ENCODE measurements around the gene MAP1S.

The MAP1S gene

GRCh38 chr19:17735410-17735809 lies 16.1 kb downstream of the MAP1S start:
- DNase-seq (ENCODE audit: low spot score): no peak

DNA sequence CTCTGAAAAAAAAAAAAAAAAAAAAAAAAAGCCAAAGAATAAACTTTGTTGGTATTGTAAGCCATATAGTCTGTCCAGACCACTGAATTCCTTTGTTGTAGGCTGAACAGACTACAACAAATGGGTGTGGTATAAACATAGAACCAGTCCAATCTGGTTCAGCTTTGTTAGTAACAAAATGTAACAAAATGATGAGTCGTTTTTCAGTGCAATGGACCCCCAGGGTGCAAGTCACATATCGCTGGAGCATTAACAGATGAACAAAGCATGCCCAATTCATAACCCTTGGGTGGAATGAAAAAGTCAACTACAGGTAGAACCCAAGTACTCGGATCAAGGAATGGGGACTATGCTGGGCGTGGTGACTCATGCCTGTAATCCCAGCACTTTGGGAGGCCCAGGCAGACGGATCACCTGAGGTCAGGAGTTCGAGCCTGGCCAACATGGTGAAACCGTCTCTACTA lies 18.4 kb downstream of the MAP1S start:
- DNase-seq (ENCODE audit: low spot score): no peak

DNA sequence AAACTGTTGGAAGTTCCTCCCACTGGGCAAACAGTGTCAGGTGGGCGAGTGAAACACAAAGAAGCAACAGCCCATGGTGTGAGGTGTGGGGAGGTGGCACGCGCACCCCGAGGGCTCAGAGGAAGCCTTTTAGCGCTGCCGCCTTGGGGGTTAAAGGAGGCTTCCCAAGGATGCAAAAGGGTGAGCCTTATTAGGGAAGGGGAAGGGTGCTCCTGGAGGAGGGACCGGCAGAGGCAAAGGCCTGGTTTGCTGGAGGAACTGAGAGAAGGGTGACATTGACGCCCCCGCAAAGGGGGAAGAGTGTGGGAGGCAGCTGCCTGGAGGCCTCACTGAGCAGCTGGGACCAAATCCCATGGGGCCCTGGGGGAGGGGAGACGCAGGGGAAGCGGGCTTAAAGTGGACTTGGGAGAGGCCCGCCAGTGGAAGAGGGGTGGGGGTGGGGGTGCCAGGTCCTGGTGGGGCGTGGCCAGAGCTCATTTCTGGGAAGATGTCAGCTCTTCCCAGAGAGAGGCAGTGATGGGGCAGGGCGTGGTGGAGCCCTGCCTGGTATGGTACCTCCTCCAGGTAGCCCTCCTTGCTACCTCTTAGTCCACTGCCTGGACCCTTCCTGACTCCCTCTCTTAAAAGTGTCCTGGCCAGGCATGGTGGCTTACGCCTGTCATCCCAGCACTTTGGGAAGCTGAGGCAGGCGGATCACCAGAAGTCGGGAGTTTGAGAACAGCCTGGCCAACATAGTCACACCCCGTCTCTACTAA lies 20.0 kb downstream of the MAP1S start:
- no peak for DNase-seq (ENCODE audit: low spot score)

DNA sequence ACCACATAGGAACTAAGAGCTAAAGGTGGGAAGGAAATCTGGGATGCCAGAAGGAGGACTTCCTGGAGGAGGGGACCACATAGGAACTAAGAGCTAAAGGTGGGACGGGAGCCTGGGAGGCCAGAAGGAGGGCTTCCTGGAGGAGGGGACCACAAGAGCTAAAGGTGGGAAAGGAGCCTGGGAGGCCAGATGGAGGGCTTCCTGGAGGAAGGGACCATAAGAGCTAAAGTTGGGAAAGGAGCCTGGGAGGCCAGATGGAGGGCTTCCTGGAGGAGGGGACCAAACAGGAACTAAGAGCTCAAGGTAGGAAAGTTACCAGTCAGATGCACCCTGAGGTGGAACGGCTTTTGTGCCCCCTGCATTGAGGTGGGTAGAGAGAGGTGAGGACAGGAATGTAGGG lies 22.2 kb downstream of the MAP1S start:
- DNase-seq (ENCODE audit: low spot score): no peak

DNA sequence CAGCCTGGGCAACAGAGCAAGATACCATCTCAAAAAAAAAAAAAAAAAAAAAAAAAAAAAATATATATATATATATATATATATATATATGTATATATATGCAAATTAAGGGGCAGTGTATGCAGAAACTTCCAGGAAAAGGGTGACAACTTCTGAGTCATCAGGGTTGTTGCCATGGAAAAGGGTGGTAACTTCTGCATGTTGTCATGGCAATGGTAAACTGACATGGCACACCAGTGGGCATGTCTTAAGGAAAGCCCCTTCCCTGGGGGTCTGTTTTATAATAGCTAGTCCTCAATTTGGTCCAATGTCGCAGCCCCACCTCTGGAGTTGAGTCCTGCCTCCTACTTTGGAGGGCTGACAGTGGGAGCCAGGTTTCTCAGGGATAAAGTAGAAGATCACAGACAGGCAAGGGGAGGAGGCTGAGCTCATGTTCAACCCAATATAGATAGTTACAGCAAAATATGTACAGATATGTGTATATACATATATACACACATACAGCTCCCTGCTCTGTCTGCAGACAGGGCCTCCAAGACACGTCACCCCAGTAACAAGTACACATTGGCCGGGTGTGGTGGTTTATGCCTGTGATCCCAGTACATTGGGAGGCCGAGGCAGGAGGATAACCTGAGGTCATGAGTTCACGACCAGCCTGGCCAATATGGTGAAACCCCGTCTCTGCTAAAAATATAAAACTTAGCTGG lies 24.7 kb downstream of the MAP1S start:
- DNase-seq (ENCODE audit: low spot score): no peak

- DNase-seq (ENCODE audit: low spot score): peak; percentile 96
These were observed 28.2 kb downstream of the MAP1S start for GRCh38 chr19:17747205-17748098.

GRCh38 chr19:17748884-17749638 lies 29.8 kb downstream of the MAP1S start:
- DNase-seq (ENCODE audit: low spot score): no peak

- DNase-seq (ENCODE audit: low spot score): no peak
These were observed 30.6 kb downstream of the MAP1S start for GRCh38 chr19:17749912-17750317.

GRCh38 chr19:17751103-17751911 lies 32.0 kb downstream of the MAP1S start, which contains the start of gene FCHO1:
Gene FCHO1, plus strand, starts transcription at chr19:17751477. Its CDS starts 3,688 bp downstream, at chr19:17755165.
- no peak for DNase-seq (ENCODE audit: low spot score)

GRCh38 chr19:17751912-17752273 lies 32.6 kb downstream of the MAP1S start:
- no peak for DNase-seq (ENCODE audit: low spot score)

DNA sequence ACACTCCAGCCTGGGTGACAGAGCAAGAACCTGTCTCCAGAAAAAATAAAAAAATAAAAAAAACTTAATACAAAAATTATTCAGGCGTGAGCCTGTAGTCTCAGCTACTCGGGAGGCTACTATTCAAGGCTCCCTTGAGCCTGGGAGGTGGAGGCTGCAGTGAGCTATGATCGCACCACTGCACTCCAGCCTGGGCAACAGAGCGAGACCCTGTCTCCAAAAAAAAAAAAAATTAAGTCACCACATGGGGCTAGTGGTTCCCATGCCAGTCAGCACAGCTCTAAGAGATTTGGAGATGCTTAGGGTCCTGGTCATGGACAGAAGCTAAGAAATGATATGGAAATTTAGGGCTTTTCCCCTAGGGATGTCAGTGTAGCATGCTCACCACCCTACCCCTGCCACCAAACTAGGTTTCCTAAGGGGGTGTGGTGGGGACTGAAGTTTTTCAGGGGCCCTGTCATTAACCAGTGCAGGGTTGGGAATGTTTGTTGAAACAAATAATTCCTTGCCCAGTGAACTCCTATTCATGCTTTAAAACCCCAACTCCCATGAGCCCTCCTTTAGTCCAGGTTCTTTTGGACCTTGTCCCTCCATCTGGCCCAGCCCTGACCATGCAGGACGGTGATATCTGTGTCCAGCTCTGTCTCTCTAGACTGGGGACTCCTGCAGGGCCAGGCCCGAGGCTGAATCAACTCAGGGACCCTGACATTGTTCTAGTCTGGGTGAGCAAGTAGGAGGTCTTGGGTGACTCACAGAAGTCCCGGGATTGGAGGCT lies 33.8 kb downstream of the MAP1S start:
- DNase-seq (ENCODE audit: low spot score): no peak

GRCh38 chr19:17753976-17754375 lies 34.7 kb downstream of the MAP1S start:
- DNase-seq (ENCODE audit: low spot score): no peak

DNA sequence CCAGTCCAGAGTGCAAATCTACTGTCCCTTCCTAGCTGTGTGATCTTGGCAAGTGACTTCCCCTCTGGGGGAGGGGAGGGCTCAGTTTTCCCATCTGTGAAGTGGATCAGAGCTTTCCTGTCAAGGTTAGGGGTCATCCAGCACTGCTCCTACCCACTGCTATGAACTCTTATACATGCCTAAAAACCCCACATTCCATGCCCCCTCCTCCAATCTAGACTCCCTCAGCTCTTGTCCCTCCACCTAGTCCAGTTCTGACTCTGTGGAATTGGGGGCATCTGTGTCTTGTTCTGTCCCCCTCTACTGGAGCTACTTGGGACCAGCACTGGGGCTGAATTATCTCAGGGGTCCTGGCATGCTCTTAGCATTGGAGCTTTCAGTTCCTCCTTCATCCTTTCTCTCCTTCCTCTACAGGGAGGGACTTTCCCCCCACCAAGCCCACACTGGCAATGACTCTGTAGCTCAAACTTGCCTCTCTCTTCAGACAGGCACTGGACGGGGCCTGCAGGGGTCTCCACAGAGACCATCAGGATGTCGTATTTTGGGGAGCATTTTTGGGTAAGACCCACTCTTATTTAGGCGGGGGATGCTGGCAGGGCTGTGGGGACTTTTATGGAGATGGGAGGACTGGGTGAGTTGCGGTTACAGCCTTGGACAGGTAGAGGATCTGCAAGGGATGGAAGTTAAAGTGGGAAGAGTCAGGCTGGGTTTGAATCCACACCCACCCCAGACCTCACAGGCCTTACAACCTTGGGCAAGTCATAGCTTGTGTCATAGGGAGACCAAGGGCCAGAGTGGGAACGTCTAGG lies 35.6 kb downstream of the MAP1S start:
- no peak for DNase-seq (ENCODE audit: low spot score)

DNA sequence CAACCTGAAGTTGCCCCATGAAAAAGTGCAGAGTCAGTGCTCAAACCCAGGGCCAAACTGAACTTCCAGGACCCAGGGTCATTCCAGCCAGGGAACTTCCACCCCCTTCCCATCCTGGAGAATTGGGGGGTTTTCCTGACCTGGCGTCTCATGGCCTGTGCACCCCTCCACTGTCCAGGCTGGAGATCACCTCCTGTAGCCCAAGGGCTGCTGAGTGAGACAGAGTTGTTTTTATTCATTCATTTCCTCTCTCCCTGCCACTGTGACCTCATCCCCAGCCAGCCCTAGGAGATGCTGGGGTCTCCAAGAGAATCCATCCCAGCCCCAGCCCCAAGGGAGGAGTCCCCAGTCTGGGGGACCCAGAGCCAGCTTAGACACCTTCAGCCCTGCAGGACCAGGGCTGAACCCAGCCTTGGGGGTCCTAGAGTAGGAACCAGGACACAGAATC lies 36.2 kb downstream of the MAP1S start:
- DNase-seq (ENCODE audit: low spot score): no peak

GRCh38 chr19:17755977-17756670 lies 36.8 kb downstream of the MAP1S start:
- peak; percentile 24 for DNase-seq (ENCODE audit: low spot score)

DNA sequence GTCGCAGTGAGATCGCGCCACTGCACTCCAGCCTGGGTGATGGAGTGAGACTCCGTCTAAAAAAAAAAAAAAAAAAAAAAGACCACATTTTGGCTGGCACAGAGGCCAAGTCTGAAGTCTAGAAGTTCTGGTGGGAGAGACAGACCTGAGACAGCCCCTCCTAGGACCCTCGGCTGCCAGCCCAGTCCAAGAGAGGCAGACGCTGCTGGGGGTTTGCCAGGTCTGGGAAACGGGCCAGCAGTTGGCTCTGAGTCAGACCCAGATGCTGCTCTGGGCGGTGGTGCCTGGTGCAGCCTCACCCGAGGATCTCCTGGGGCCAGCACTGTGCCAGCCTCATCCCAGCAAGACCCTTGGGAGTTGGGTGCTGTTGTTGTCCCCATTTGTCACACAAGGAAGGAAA lies 37.8 kb downstream of the MAP1S start:
- peak; percentile 25 for DNase-seq (ENCODE audit: low spot score)

- DNase-seq (ENCODE audit: low spot score): no peak
These were observed 39.2 kb downstream of the MAP1S start for GRCh38 chr19:17758515-17758914.

DNA sequence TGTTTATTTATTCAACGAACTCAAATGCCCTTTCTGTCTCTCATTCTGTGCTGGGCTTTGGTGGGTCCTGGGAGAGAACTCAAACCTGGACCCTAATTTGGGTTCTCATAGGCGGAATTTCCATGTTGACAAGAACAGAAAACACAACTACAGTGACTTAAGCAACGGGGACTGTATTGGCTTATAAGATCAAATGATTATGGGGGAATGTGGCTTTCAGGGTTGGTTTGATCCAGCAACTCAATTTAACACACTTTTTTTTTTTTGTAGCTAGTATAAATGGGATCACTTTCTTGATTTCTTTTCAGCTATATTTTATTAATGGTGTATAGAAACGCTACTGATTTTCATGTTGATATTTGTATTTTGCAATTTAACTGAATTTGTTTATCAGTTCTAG lies 41.9 kb downstream of the MAP1S start:
- no peak for DNase-seq (ENCODE audit: low spot score)

All from COLO829 (cell line).